Measurements from ENCODE around the gene PGRMC2.

DNA sequence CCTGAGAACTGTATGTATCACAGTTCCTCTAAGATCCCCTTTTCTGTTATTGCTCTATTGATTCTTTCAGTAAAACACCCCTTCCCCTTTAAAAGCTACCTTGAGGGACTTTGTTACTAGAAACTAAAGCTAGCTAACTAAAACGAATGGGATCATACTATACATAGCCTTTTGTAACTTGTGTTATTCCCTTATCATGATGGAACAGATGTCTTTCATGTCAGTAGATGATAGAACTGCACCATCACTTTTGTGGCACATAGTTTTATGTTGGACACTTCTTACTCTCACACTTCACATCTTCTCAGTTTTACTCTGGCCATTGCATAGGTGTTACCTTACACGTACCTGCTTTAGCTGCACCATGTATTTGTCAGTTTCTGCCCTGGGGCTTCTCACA is 46.6 kb upstream of the PGRMC2 start:
- TF ChIP-seq GATA2 (IDR thresholded peaks at IDR 0.05; ENCODE audit: low read depth, low read length) (no peak), GATA3 (IDR thresholded peaks at IDR 0.05; ENCODE audit: low read depth, low read length) (no peak)

Measured in SH-SY5Y (cell line).